HCT116 (cell line): ENCODE measurements around the gene FHL2. TPM values are rescaled to one million over a fixed set of nuclear protein-coding genes. Genes with fewer than 3 reads are reported as not detected.

ENCODE experiments used
- ATAC-seq: fragments of 200-7000 bp; cut with Tn5 transposase; 2 replicates; pipeline ENCODE4 v1.9.1; 2020; ENCODE audit warnings: mild to moderate bottlenecking, moderate library complexity
- BruUV-seq: library from RNA; stranded (reverse); fragments of 400-500 nt; replicated peaks from 2 replicates; lab custom pipeline; 2021; lab: Mats Ljungman, UMichigan
- CTCF ChIA-PET: fragments of 300-600 bp; sonication (Branson Sonifier 250); formaldehyde crosslinking; loops from one replicate; lab custom pipeline; 2021; ENCODE audit warnings: antibody characterized with exemption; lab: Charles Lee
- POLR2A ChIA-PET: fragments of 300-600, 350-600 bp; sonication (Branson Sonifier 250); formaldehyde crosslinking; loops from one replicate; lab custom pipeline; 2021; ENCODE audit warnings: antibody characterized with exemption; lab: Charles Lee
- RAD21 ChIA-PET, 2 experiments: fragments of 300-600 bp; sonication (Branson Sonifier 250); formaldehyde crosslinking; loops; one replicate each; lab custom pipeline; 2023; ENCODE audit warnings: low total read pairs in 2 of 2; ENCODE audit not compliant: uncharacterized antibody in 2 of 2, unreplicated experiment in 2 of 2, low non-redundant PET in 1 of 2; lab: Charles Lee
- DNase-seq: peaks from one replicate; pipeline ENCODE4 v3.0.0-alpha.2; 2010; ENCODE audit warnings: low read depth, low spot score
- H2AFZ ChIP-seq: fragments of 200-600 bp; shearing (Covaris generic), sonication (generic); 2 replicates; pipeline ENCODE4 v1.6.1; 2017; ENCODE audit warnings: low read depth, mixed run types, mixed read lengths, antibody characterized with exemption, low read length; ENCODE audit not compliant: poor library complexity, severe bottlenecking
- H3K27ac ChIP-seq: 2 replicates; pipeline ENCODE4 v1.5.1; 2012; ENCODE audit warnings: low read depth, low read length
- H3K27me3 ChIP-seq: fragments of 200-600 bp; sonication (generic); 2 replicates; pipeline ENCODE4 v1.6.1; 2016; ENCODE audit warnings: mixed run types, low read length, mixed read lengths; ENCODE audit not compliant: insufficient read depth
- H3K36me3 ChIP-seq, 2 experiments: fragments of 200-500 bp in 1 of 2; fragments of 200-600 bp in 1 of 2; sonication (Bioruptor generic) in 1 of 2; sonication (generic) in 1 of 2; 2 replicates each; pipeline versions ENCODE4 v1.5.1 to v1.6.1; 2014 to 2016; ENCODE audit warnings: low read length in 2 of 2, inconsistent platforms in 1 of 2, mixed read lengths in 1 of 2, mixed run types in 1 of 2; ENCODE audit not compliant: insufficient read depth in 2 of 2, control insufficient read depth in 1 of 2
- H3K4me1 ChIP-seq, 2 experiments: fragments of 200-600 bp in 1 of 2; sonication (generic) in 1 of 2; 2 replicates each; pipeline versions ENCODE4 v1.5.1 to v1.6.1; 2012 to 2017; ENCODE audit warnings: low read length in 2 of 2, inconsistent platforms in 1 of 2, mild to moderate bottlenecking in 1 of 2, mixed read lengths in 1 of 2, mixed run types in 1 of 2, moderate library complexity in 1 of 2; ENCODE audit not compliant: insufficient read depth in 2 of 2, control insufficient read depth in 1 of 2
- H3K4me2 ChIP-seq: fragments of 200-600 bp; sonication (generic); 2 replicates; pipeline ENCODE4 v1.6.1; 2017; ENCODE audit warnings: mixed run types, low read length, mixed read lengths
- H3K4me3 ChIP-seq, 2 experiments: fragments of 200-600 bp in 1 of 2; sonication (generic) in 1 of 2; replicated peaks in 1 of 2; 2 replicates each; pipeline ENCODE4 v1.5.1; 2011 to 2016; ENCODE audit warnings: low read length in 2 of 2, control low read depth in 1 of 2, low read depth in 1 of 2, mild to moderate bottlenecking in 1 of 2, mixed read lengths in 1 of 2, mixed run types in 1 of 2
- H3K79me2 ChIP-seq: fragments of 200-600 bp; sonication (generic); 2 replicates; pipeline ENCODE4 v1.6.1; 2017; ENCODE audit warnings: mild to moderate bottlenecking, mixed run types, low read length, moderate library complexity, mixed read lengths; ENCODE audit not compliant: insufficient read depth
- H3K9ac ChIP-seq: fragments of 200-600 bp; sonication (generic); 2 replicates; pipeline ENCODE4 v1.6.1; 2016; ENCODE audit warnings: low read length, mixed read lengths
- H3K9me2 ChIP-seq: fragments of 200-600 bp; sonication (generic), shearing (Covaris generic); 2 replicates; pipeline ENCODE4 v1.6.1; 2017; ENCODE audit warnings: mixed run types, mild to moderate bottlenecking, moderate library complexity; ENCODE audit not compliant: insufficient read depth
- H3K9me3 ChIP-seq, 2 experiments: fragments of 200-500 bp in 1 of 2; fragments of 200-600 bp in 1 of 2; sonication (Bioruptor generic) in 1 of 2; sonication (generic) in 1 of 2; 2 replicates each; pipeline ENCODE4 v1.6.1; 2014 to 2017; ENCODE audit warnings: low read length in 2 of 2, mixed read lengths in 2 of 2, inconsistent platforms in 1 of 2, low read depth in 1 of 2, mild to moderate bottlenecking in 1 of 2, mixed run types in 1 of 2, moderate library complexity in 1 of 2; ENCODE audit not compliant: control insufficient read depth in 1 of 2, insufficient read depth in 1 of 2
- H4K20me1 ChIP-seq: fragments of 200-600 bp; sonication (generic), shearing (Covaris generic); 2 replicates; pipeline ENCODE4 v1.6.1; 2017; ENCODE audit warnings: mixed run types, mild to moderate bottlenecking, moderate library complexity; ENCODE audit not compliant: insufficient read depth
- CBX3 ChIP-seq: IDR thresholded peaks from 2 replicates; pipeline ENCODE4 v1.6.1; 2012; ENCODE audit warnings: low read depth
- EGR1 ChIP-seq: IDR thresholded peaks from 2 replicates; pipeline ENCODE4 v1.6.1; 2012; ENCODE audit warnings: low read depth
- ELF1 ChIP-seq: IDR thresholded peaks from 2 replicates; pipeline ENCODE4 v1.6.1; 2012; ENCODE audit warnings: low read depth, borderline replicate concordance
- JUND ChIP-seq: IDR thresholded peaks from 2 replicates; pipeline ENCODE4 v1.6.1; 2012
- MAX ChIP-seq: IDR thresholded peaks from 2 replicates; pipeline ENCODE4 v1.6.1; 2012
- POLR2AphosphoS5 ChIP-seq: IDR thresholded peaks from 2 replicates; pipeline ENCODE4 v1.6.1; 2011; ENCODE audit warnings: mild to moderate bottlenecking, low read depth, low read length, moderate library complexity
- RAD21 ChIP-seq: IDR thresholded peaks from 2 replicates; pipeline ENCODE4 v1.6.1; 2012; ENCODE audit warnings: low read depth, mild to moderate bottlenecking
- REST ChIP-seq: IDR thresholded peaks from 2 replicates; pipeline ENCODE4 v1.6.1; 2012; ENCODE audit warnings: low read depth
- SIN3A ChIP-seq: IDR thresholded peaks from 2 replicates; pipeline ENCODE4 v1.6.1; 2012; ENCODE audit warnings: low read depth
- SP1 ChIP-seq: IDR thresholded peaks from 2 replicates; pipeline ENCODE4 v1.6.1; 2012; ENCODE audit warnings: low read depth
- SRF ChIP-seq: IDR thresholded peaks from 2 replicates; pipeline ENCODE4 v1.6.1; 2012; ENCODE audit warnings: low read depth
- TCF7L2 ChIP-seq: IDR thresholded peaks from 2 replicates; pipeline ENCODE4 v1.7.0; 2011; ENCODE audit warnings: borderline replicate concordance, inconsistent platforms; ENCODE audit not compliant: insufficient read depth, insufficient read length; ENCODE audit errors: extremely low read depth
- ZBTB33 ChIP-seq: IDR thresholded peaks from 2 replicates; pipeline ENCODE4 v1.6.1; 2011; ENCODE audit warnings: mild to moderate bottlenecking, low read length, moderate library complexity; ENCODE audit not compliant: insufficient replicate concordance; ENCODE audit errors: extremely low read depth
- ZNF274 ChIP-seq: fragments of 200-500 bp; sonication (Bioruptor generic); IDR thresholded peaks from 2 replicates; pipeline ENCODE4 v1.6.1; 2014; ENCODE audit warnings: mild to moderate bottlenecking, low read depth, low read length, inconsistent platforms
- intact Hi-C: fragments of 100-400 bp; cut with micrococcal nuclease; formaldehyde crosslinking; loops from 2 replicates; pipeline ENCODE4 v1.10.0; 2022
- total RNA-seq: library from RNA; stranded (reverse); gene quantifications from one replicate; pipeline ENCODE4 v1.2.1, GENCODE V29; 2021; ENCODE audit not compliant: unreplicated experiment

The FHL2 gene
- total RNA-seq, 1 experiment from 2014 or later = 86.6 TPM

- ChIA-PET RAD21 (no interaction called here), CTCF (no interaction called here), POLR2A (no interaction called here)
- Histone ChIP-seq H3K4me1 (no peaks in the 10 kb centered on the region), H3K4me3 (no peak overlapping the region), H3K9me3 (no peaks in the 10 kb centered on the region), H3K27ac (no peak overlapping the region), H3K36me3 (no peaks in the 10 kb centered on the region), H3K27me3 (no peaks in the 10 kb centered on the region), H3K9me2 (no peaks in the 10 kb centered on the region), H3K9ac (no peak overlapping the region), H4K20me1 (no peaks in the 10 kb centered on the region), H3K4me2 (no peak overlapping the region)
- no peak for DNase-seq
- intact Hi-C loops = no loop called here
- ATAC-seq = no peak
- BruUV-seq = no TSS peak
- TF ChIP-seq SRF = no peak
- no peak for TF ChIP-seq EGR1
- TF ChIP-seq, all 23 proteins: peak for 0
- Histone ChIP-seq H2AFZ (no peak overlapping the region), H3K79me2 (no peaks in the 10 kb centered on the region)
Observed at GRCh38 chr2:105427485-105427884, 28.6 kb upstream of the FHL2 start.

- no peak for DNase-seq
- Histone ChIP-seq H3K4me1 (no peaks in the 10 kb centered on the region), H3K9me2 (no peaks in the 10 kb centered on the region), H3K27ac (no peak overlapping the region), H2AFZ (no peak overlapping the region), H3K79me2 (no peaks in the 10 kb centered on the region), H3K36me3 (no peaks in the 10 kb centered on the region), H3K9me3 (no peaks in the 10 kb centered on the region), H4K20me1 (no peaks in the 10 kb centered on the region), H3K9ac (no peak overlapping the region), H3K27me3 (no peaks in the 10 kb centered on the region), H3K4me3 (no peak overlapping the region), H3K4me2 (no peak overlapping the region)
- no TSS peak for BruUV-seq
- ChIA-PET CTCF (no interaction called here), POLR2A (no interaction called here), RAD21 (no interaction called here)
- TF ChIP-seq ELF1 = no peak
- TF ChIP-seq CBX3 = no peak
- TF ChIP-seq POLR2AphosphoS5 = no peak
- TF ChIP-seq MAX = no peak
- no peak for TF ChIP-seq SRF
- TF ChIP-seq ZBTB33 = no peak
- no peak for TF ChIP-seq SP1
- no peak for TF ChIP-seq JUND
- no peak for TF ChIP-seq ZNF274
- no peak for TF ChIP-seq EGR1
- TF ChIP-seq SIN3A = no peak
- no peak for TF ChIP-seq RAD21
- no peak for TF ChIP-seq REST
- no peak for TF ChIP-seq TCF7L2
- intact Hi-C loops = no loop called here
- no peak for ATAC-seq
Observed at GRCh38 chr2:105426626-105427292, 27.9 kb upstream of the FHL2 start.
